Measurements from ENCODE around the gene CFAP57. TPM values are rescaled to one million over a fixed set of nuclear protein-coding genes. Genes with fewer than 3 reads are reported as not detected.

Gene CFAP57
- total and polyA plus RNA-seq, 2 experiments from 2014 or later, result 0.10 to 0.46 TPM

DNA sequence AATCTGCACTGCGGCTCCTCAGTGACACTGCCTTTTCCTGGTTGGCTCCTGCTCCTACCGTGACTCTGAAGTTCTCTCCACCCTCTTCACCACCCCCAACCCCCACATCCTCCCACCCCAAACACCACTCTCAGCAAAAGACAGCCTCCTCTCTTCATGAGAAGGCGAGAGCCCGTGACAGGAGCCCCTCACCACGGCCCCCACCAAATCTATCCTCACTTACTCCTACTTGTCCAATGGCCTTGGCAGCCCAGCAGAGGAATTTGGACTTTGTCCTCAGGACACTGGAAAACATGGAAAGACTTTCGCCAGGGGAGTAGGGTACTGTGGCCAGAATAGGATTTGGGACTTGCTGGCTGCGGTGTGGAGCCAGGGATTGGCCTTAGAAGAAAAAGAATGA is 104.5 kb downstream of the CFAP57 start:
- no peaks in the 10 kb centered on the region for H3K36me3 ChIP-seq (replicated peaks; ENCODE audit: insufficient read depth, low read depth)
- TF ChIP-seq EZH2phosphoT487 (IDR thresholded peaks at IDR 0.05; ENCODE audit: low read depth, severe bottlenecking, unreplicated experiment) (no peak), EZH2 (IDR thresholded peaks at IDR 0.05; ENCODE audit: borderline replicate concordance) (no peak)
- TF ChIP-seq, protein P1, sequence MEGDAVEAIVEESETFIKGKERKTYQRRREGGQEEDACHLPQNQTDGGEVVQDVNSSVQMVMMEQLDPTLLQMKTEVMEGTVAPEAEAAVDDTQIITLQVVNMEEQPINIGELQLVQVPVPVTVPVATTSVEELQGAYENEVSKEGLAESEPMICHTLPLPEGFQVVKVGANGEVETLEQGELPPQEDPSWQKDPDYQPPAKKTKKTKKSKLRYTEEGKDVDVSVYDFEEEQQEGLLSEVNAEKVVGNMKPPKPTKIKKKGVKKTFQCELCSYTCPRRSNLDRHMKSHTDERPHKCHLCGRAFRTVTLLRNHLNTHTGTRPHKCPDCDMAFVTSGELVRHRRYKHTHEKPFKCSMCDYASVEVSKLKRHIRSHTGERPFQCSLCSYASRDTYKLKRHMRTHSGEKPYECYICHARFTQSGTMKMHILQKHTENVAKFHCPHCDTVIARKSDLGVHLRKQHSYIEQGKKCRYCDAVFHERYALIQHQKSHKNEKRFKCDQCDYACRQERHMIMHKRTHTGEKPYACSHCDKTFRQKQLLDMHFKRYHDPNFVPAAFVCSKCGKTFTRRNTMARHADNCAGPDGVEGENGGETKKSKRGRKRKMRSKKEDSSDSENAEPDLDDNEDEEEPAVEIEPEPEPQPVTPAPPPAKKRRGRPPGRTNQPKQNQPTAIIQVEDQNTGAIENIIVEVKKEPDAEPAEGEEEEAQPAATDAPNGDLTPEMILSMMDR (IDR thresholded peaks at IDR 0.05; ENCODE audit: poor library complexity), result no peak
- 61% methylated on average over 6 of the region's 7 CpGs for WGBS (ENCODE audit: low lambda C conversion rate, missing lambda C conversion rate)
- no peaks in the 10 kb centered on the region for H3K9me3 ChIP-seq (ENCODE audit: low read depth)
- peak overlapping the region; percentile 29 for H3K4me2 ChIP-seq
- H2AFZ ChIP-seq, result no peak overlapping the region
- H4K20me1 ChIP-seq (ENCODE audit: insufficient read depth, poor library complexity, severe bottlenecking), result no peaks in the 10 kb centered on the region
- no peak overlapping the region for H3K4me3 ChIP-seq
- H3K4me1 ChIP-seq (ENCODE audit: insufficient read depth), result peaks cover 16% of the 10 kb centered on the region
- peak overlapping the region; percentile 75 for H3K27ac ChIP-seq
- H3K27me3 ChIP-seq, result no peaks in the 10 kb centered on the region
- peak; percentile 49 for DNase-seq (ENCODE audit: low spot score)
- H3K79me2 ChIP-seq, result peaks cover 6% of the 10 kb centered on the region
- H3K9me2 ChIP-seq (replicated peaks; ENCODE audit: insufficient read depth), result no peaks in the 10 kb centered on the region

GRCh38 chr1:43277116-43277876 is 105.2 kb downstream of the CFAP57 start:
- no peak for DNase-seq (ENCODE audit: low spot score)
- Histone ChIP-seq H3K79me2 (peaks cover 5% of the 10 kb centered on the region), H3K4me1 (ENCODE audit: insufficient read depth) (peaks cover 15% of the 10 kb centered on the region), H3K4me3 (no peak overlapping the region), H3K36me3 (replicated peaks; ENCODE audit: insufficient read depth, low read depth) (no peaks in the 10 kb centered on the region), H3K27me3 (no peaks in the 10 kb centered on the region), H2AFZ (no peak overlapping the region), H3K9me3 (ENCODE audit: low read depth) (no peaks in the 10 kb centered on the region), H3K4me2 (no peak overlapping the region), H3K27ac (peak overlapping the region; percentile 75), H4K20me1 (ENCODE audit: insufficient read depth, poor library complexity, severe bottlenecking) (no peaks in the 10 kb centered on the region), H3K9me2 (replicated peaks; ENCODE audit: insufficient read depth) (no peaks in the 10 kb centered on the region)
- WGBS (ENCODE audit: low lambda C conversion rate, missing lambda C conversion rate), result 76% methylated on average over 7 of the region's 7 CpGs
- no peak for TF ChIP-seq EZH2 (IDR thresholded peaks at IDR 0.05; ENCODE audit: borderline replicate concordance)
- TF ChIP-seq, protein P1 (IDR thresholded peaks at IDR 0.05; ENCODE audit: poor library complexity), result no peak
- no peak for TF ChIP-seq EZH2phosphoT487 (IDR thresholded peaks at IDR 0.05; ENCODE audit: low read depth, severe bottlenecking, unreplicated experiment)

DNA sequence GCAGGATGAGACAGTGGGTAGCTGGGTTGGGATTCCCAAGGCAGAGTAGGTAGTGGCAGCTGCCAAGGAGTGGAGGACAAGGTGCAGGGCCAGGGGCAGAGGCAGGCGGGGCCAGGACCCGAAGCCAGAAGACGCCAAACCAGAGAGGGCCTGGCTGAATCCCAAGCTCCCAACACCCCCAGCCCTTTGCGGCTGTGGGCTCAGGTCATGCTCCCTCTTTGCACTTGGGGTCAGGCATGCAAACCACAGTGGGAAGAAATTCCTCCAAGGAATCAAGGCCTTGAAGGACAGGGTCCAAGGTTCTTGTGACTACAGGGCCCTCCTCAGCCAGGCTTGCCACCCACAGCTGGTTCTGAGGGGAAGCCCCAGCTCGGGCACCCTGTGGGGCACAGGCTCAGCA is 107.0 kb downstream of the CFAP57 start:
- H2AFZ ChIP-seq, result no peak overlapping the region
- 97% methylated on average over 5 of the region's 5 CpGs for WGBS (ENCODE audit: low lambda C conversion rate, missing lambda C conversion rate)
- no peaks in the 10 kb centered on the region for H3K27me3 ChIP-seq
- peaks cover 19% of the 10 kb centered on the region for H3K79me2 ChIP-seq
- no peak overlapping the region for H3K4me2 ChIP-seq
- TF ChIP-seq EZH2phosphoT487 (IDR thresholded peaks at IDR 0.05; ENCODE audit: low read depth, severe bottlenecking, unreplicated experiment), result no peak
- TF ChIP-seq EZH2 (IDR thresholded peaks at IDR 0.05; ENCODE audit: borderline replicate concordance), result no peak
- TF ChIP-seq, protein P1 (IDR thresholded peaks at IDR 0.05; ENCODE audit: poor library complexity), result no peak
- no peaks in the 10 kb centered on the region for H3K36me3 ChIP-seq (replicated peaks; ENCODE audit: insufficient read depth, low read depth)
- DNase-seq (ENCODE audit: low spot score), result no peak
- no peaks in the 10 kb centered on the region for H3K9me2 ChIP-seq (replicated peaks; ENCODE audit: insufficient read depth)
- no peaks in the 10 kb centered on the region for H4K20me1 ChIP-seq (ENCODE audit: insufficient read depth, poor library complexity, severe bottlenecking)
- no peak overlapping the region for H3K4me3 ChIP-seq
- H3K4me1 ChIP-seq (ENCODE audit: insufficient read depth), result peaks cover 15% of the 10 kb centered on the region
- no peak overlapping the region for H3K27ac ChIP-seq
- H3K9me3 ChIP-seq (ENCODE audit: low read depth), result no peaks in the 10 kb centered on the region
